Fibroblast of peridontal ligament (primary cell): ENCODE results near the gene CEP120.
"Not testable (repeated sequence)": the region's sequence is repeated elsewhere in the genome, so short reads cannot be mapped to it uniquely, and the experiment has no call there.

ENCODE experiments used
- DNase-seq: peaks from one replicate; pipeline ENCODE4 v3.0.0-alpha.2; 2010; ENCODE audit errors: extremely low read depth

CEP120 gene

DNA sequence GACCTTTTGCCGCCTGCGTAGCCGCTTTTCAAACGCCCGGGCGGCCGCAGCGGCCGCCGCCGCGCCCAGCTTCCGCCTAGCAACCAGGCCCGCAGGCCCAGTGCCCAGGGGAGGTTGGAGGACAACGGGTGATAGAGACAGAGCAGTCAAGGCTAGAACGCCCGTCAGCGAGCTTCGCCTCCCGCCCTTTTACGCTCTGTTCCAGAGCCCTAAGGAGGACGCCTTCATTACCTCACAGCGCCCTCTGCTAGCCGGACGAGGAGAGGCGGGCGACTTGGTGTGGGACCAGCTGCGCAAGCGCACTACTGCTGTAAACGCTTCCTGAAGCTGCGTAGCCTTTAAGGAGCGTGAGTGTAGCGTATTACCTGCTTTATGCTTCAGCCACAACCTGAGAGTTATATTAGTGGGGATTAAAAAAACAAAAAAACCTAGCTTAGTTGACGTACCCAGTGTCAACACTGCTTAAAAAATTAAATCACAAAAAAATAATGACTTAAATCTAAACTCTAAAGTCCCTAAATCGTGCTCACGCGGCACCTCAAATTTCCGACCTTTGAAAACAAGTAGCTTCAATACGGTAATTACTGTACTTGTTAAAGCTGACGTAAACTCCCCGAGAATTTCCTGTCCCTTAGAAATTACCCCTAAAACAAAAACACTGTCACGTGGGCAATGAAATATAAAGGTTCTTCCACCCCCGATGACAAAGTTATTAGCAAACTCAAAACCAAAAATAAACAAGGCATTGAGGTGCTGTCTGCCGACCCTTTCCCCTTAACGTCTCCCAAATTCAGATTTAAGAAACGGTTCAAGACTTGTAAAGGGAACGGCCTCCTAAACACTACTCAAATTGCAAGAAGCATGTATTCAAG, at the start of gene CEP120:
Gene CEP120, minus strand, starts transcription at position 126 of the 872 bp plus-strand sequence. CDS start 405 bp downstream, outside the sequence.
- peak; percentile 100 for DNase-seq

DNA sequence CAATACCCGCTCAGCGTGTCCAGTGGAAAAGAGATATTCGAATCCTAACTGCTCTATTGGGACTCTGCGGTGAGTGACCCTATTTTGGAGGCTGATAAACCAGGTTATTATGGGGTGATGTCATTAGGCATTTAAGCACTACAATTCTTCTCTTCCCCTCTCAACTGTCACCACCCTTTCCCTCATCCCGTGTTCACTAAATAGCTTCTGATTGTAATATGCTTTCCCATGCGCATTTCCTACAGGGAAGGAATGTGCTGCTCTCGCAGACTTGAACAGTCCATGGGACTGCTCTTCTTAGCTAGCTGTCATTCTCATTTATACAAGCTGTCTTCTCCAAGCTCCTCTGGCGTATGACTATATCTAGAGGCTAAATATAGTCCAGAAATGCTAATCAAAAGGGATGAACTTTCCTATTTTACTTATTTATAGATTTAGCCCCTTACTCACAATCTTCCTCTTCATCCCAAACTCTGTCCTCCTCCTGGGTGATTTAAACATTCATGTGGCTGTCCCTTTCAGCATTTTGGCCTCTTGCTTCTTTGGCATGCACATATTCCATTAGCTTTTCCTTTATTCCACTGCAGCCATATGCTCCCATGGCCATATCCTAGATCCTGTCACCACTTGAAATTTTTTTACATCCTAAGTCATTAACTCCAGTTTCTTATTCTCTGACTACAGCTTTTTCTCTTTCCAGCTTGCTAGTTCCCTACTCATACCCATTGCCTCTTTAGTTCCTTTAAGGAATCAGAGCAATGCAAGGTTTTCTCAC, 49.1 kb upstream of the CEP120 start:
- DNase-seq = no peak

DNA sequence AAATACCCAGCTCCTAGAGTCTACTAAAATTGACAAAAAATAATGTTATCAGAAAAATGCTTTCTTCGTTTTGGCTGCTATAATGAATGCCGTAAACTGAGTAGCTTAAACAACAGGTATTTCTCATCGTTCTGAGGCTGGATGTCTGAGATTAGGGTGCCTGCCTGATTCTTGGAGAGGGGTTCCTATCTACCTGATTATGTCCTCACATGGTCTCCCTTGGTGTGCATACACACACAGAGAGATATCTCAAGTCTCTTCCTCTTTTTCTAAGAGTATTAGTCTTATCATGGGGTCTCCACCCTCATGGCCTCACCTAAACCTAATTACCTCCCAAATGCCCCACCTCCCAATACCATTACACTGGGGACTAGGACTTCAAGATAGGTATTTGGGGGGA, 48.2 kb upstream of the CEP120 start:
- DNase-seq = no peak

GRCh38 chr5:123466839-123467238, 43.6 kb upstream of the CEP120 start:
- not testable (repeated sequence) for DNase-seq

DNA sequence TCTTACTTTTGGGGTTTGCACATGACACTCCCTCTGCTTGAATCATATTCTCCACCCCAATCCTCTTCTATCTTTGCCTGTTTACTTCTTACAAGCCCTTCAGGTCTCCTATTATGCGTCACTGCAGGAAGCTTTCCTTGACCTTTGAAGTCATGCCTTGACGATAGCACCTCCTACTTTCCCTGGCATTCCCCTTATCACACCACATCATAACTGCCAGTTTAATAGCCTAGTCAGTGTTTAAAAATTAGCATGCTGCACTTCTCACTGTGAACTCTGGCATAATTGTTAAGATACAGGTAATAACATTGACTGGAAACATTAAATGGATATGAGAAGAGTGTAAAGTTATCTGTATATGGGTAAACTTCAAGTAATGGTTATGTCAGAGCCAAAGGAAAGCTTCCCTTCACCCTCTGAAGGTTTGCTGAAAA, 37.1 kb upstream of the CEP120 start:
- DNase-seq = no peak

GRCh38 chr5:123458994-123459393, 35.8 kb upstream of the CEP120 start:
- DNase-seq = not testable (repeated sequence)

GRCh38 chr5:123456242-123456641, 33.0 kb upstream of the CEP120 start:
- DNase-seq = no peak

GRCh38 chr5:123455640-123456039, 32.4 kb upstream of the CEP120 start:
- no peak for DNase-seq

GRCh38 chr5:123455095-123455494, 31.9 kb upstream of the CEP120 start:
- peak; percentile 6 for DNase-seq

- DNase-seq = peak; percentile 22
Observed at GRCh38 chr5:123454259-123454911, 31.2 kb upstream of the CEP120 start.

DNA sequence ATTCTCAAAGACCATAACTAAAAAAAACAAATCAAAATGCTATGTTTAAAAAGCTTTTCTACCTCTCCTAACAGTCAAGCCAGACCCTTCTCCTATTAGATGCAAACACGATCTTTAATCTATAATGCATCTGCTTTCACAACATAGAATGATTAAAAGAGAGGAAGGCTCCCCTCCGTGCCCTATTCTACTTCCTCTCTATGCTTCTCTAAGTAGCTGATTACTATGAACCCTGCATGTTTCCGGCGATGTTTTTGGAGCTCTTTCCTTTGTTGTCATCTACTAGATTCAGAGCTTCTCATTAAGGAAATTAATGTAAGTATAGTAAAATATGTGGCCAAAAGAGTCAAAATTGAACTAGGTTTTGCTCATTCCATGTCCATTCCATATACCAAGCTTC, 29.2 kb upstream of the CEP120 start:
- DNase-seq = no peak

GRCh38 chr5:123451047-123451446, 27.8 kb upstream of the CEP120 start:
- no peak for DNase-seq

GRCh38 chr5:123450640-123451039, 27.4 kb upstream of the CEP120 start:
- peak; percentile 10 for DNase-seq

- peak; percentile 8 for DNase-seq
Observed at GRCh38 chr5:123450114-123450513, 26.9 kb upstream of the CEP120 start.

GRCh38 chr5:123449424-123449974, 26.3 kb upstream of the CEP120 start:
- DNase-seq = no peak

- DNase-seq = no peak
Observed at GRCh38 chr5:123448743-123449142, 25.5 kb upstream of the CEP120 start.

GRCh38 chr5:123448017-123448617, 24.9 kb upstream of the CEP120 start:
- no peak for DNase-seq

DNA sequence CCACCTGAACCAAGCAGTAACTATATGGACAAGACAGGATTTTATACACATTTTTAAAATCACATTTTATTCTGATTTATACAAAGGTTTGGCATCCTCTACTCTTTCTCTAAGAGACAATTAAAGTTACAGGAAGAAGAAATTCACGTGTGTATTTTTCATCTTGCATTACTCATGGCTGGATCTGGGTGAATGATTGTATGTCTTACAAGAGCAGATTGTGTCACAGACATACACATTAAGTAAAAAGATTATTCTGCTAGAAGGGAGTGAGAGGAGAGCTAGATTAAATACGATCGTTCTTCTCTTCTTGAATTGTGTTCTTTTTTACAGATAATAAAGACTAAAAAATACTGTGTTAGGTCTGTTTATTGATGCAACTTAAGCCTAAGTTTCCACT, 20.8 kb upstream of the CEP120 start:
- DNase-seq = no peak

GRCh38 chr5:123441408-123441807, 18.2 kb upstream of the CEP120 start:
- no peak for DNase-seq

- no peak for DNase-seq
Observed at GRCh38 chr5:123440456-123441181, 17.4 kb upstream of the CEP120 start.

GRCh38 chr5:123439709-123440108, 16.5 kb upstream of the CEP120 start:
- no peak for DNase-seq
